Measurements from ENCODE around the gene GALNT13.
A peak's percentile ranks its signal among the peaks of the same experiment; 100 is the strongest.

The GALNT13 gene

GRCh38 chr2:154189953-154190352 is 318.2 kb downstream of the GALNT13 start:
- TF ChIP-seq CTCF (conservative IDR thresholded peaks at IDR 0.05; ENCODE audit: control insufficient read depth, insufficient read depth, low read depth, low read length) = no peak
- DNase-seq (ENCODE audit: low read depth) = no peak
- H3K4me3 ChIP-seq (ENCODE audit: control insufficient read depth, low read depth, low read length) = no peak overlapping the region

DNA sequence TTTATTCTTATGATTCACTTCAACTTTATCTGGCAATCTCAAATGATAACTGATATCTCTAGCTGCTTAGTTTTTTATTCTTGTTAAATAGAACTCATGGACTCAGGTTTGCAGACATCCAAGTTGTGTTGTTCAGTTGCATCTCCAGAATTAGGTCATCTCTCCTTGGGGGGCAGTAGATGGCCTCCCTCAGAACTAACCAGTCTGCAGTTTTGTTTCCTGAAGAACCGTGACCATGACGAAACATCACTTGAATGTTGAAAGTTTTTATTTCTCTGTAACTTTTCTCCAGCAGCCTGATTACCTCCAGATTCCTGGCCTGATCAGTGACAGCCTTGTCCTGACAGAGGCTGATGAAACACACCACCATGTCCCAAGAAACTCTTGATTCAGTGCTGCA is 321.5 kb downstream of the GALNT13 start:
- DNase-seq (ENCODE audit: low read depth) = peak; percentile 16
- H3K4me3 ChIP-seq (ENCODE audit: control insufficient read depth, low read depth, low read length) = no peak overlapping the region
- TF ChIP-seq CTCF (conservative IDR thresholded peaks at IDR 0.05; ENCODE audit: control insufficient read depth, insufficient read depth, low read depth, low read length) = no peak

DNA sequence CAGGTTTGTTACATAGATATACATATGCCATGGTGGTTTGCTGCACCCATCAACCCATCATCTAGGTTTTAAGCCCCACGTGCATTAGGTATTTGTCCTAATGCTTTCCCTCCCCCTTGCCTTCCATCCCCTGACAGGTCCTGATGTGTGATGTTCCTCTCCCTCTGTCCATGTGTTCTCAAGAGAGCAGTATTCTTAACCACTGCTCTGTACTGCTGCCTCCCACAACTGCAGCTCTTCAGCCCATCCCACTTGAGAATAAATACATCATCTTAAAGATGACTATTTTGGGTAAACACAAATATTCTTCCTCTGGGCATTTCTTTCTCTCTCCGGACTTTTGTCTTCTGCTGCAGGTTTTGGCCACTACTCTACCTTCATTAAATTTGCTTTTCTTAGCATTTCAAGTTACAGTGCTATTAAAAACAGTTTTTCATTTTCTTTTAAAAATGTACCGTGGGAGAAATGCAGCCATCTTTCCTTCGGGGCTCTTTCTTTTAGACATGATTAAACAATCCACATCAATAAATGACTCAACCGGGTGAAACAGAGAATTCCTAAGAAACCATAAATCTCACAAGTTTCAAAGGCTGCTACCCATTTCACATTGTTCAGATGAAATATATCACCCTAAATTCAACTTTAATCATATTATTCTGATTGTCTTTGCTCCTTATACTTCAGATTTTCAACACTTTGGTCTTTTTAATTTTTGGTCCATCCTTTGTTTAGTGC is 323.4 kb downstream of the GALNT13 start:
- no peak overlapping the region for H3K4me3 ChIP-seq (ENCODE audit: control insufficient read depth, low read depth, low read length)
- DNase-seq (ENCODE audit: low read depth) = peak; percentile 56
- TF ChIP-seq CTCF (conservative IDR thresholded peaks at IDR 0.05; ENCODE audit: control insufficient read depth, insufficient read depth, low read depth, low read length) = no peak

DNA sequence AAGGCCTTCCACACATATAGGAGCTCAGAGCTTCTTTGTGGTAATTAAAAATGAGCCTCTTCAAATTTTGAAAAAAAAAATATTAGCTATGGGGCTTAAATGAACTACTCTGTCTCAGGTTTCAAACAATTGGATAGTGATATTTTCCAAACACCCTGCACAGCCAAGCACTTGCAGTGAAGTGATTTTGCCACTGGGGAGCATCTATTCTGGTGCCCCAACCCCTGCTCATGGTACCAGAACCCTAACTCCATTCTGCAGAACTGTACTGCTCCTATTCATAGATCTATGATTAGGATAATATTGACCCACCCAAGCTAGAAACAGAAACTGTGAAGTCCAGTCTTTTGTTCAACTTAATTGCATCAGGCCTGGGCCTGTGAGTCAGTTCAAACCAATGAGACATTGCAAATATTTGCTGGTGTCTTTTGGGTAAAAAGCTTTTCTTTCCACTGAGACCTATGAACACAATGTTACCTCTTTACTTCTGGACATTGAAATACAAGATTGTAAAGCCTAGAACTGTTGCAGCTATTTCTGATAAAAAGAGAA is 324.0 kb downstream of the GALNT13 start:
- no peak overlapping the region for H3K4me3 ChIP-seq (ENCODE audit: control insufficient read depth, low read depth, low read length)
- peak; percentile 52 for DNase-seq (ENCODE audit: low read depth)
- TF ChIP-seq CTCF (conservative IDR thresholded peaks at IDR 0.05; ENCODE audit: control insufficient read depth, insufficient read depth, low read depth, low read length) = no peak

DNA sequence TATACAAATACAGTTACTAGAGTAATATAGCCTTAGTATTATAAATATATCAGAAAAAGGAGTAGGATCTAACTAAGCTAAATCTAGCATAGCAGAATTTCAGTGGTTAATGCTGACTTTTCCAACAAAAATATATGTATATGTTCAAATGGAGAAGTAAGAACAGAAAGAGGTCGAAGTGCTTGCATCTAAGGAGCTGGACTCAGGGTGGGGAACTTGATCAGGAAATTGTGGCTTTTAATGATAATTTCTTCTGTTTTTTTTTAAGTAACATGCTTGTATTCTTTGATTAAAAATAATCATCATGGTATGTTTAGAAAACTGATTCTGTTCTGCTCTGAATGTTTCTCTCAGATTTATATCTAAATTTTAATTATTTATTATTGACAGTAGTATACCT is 327.1 kb downstream of the GALNT13 start:
- DNase-seq (ENCODE audit: low read depth) = no peak
- H3K4me3 ChIP-seq (ENCODE audit: control insufficient read depth, low read depth, low read length) = no peak overlapping the region
- TF ChIP-seq CTCF (conservative IDR thresholded peaks at IDR 0.05; ENCODE audit: control insufficient read depth, insufficient read depth, low read depth, low read length) = no peak

DNA sequence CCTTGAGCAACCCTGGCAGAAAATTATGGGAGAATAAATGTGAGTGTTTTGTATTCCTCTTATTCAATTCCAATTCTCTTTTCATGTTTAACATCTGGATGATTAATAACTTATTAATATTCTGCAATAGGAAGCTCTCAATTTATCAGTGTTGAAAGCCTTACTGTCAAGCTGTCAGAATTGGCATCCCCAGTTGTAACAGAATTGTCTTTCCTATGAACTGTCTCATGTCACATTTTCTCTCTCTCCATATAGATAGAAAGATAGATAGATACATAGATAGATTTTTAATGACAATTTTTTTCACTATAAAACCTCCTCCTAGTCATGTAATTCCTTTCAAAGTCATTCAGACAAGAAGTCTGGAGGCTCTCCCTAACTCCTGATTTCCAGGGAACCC is 331.5 kb downstream of the GALNT13 start:
- TF ChIP-seq CTCF (conservative IDR thresholded peaks at IDR 0.05; ENCODE audit: control insufficient read depth, insufficient read depth, low read depth, low read length) = no peak
- no peak overlapping the region for H3K4me3 ChIP-seq (ENCODE audit: control insufficient read depth, low read depth, low read length)
- no peak for DNase-seq (ENCODE audit: low read depth)
